Stimulated activated naive B cell treated with anti-CD40 and anti-IgM and Interleukin-4, amounts not matched to agents 10 μg/mL and 1 μg/mL and 100 μg/mL, for 72 hours (primary cell): Measurements from ENCODE around the gene HTR3C.
"Not testable (repeated sequence)": the region's sequence is repeated elsewhere in the genome, so short reads cannot be mapped to it uniquely, and the experiment has no call there.

ENCODE experiments used
- ATAC-seq, 2 donors: fragments of 150-1000 bp; cut with Tn5 transposase; replicated peaks; 2 replicates each; pipeline ENCODE4 v1.10.0; 2021; ENCODE audit warnings: moderate library complexity in 1 of 2
- DNase-seq: peaks from one replicate; pipeline ENCODE4 v3.0.0; 2021
- H3K27ac Mint-ChIP-seq: one replicate; pipeline ENCODE4 v1.8.0; 2022; ENCODE audit warnings: mild to moderate bottlenecking, mixed read lengths
- H3K27me3 Mint-ChIP-seq, 2 donors: one replicate each; pipeline ENCODE4 v1.8.0; 2022; ENCODE audit warnings: mixed read lengths in 2 of 2
- H3K36me3 Mint-ChIP-seq, 2 donors: one replicate each; pipeline ENCODE4 v1.8.0; 2022; ENCODE audit warnings: mixed read lengths in 2 of 2, mild to moderate bottlenecking in 1 of 2
- H3K4me1 Mint-ChIP-seq, 2 donors: one replicate each; pipeline ENCODE4 v1.8.0; 2022; ENCODE audit warnings: mixed read lengths in 2 of 2, mild to moderate bottlenecking in 1 of 2
- H3K4me3 Mint-ChIP-seq, 2 donors: one replicate each; pipeline ENCODE4 v1.8.0; 2022; ENCODE audit warnings: mild to moderate bottlenecking in 2 of 2, mixed read lengths in 2 of 2, moderate library complexity in 1 of 2
- H3K9me3 Mint-ChIP-seq, 2 donors: one replicate each; pipeline ENCODE4 v1.8.0; 2022; ENCODE audit warnings: mixed read lengths in 2 of 2, mild to moderate bottlenecking in 1 of 2

Gene HTR3C

GRCh38 chr3:184017672-184018423 lies 35.0 kb upstream of the HTR3C start, which contains the start of gene ABCC5:
ABCC5 (minus strand) TSS chr3:184017884; CDS start chr3:184014392, 3,492 bp downstream.
- ATAC-seq (peak; percentile 95 to 96), DNase-seq (peak; percentile 80)
- Mint-ChIP-seq H3K9me3 (no peaks in the 10 kb centered on the region), H3K27me3 (peaks cover 14 to 19% of the 10 kb centered on the region in 2 donors), H3K36me3 (peaks cover 3 to 4% of the 10 kb centered on the region in 2 donors), H3K27ac (peak within 1 kb of the TSS; percentile 94), H3K4me1 (peaks cover 7 to 28% of the 10 kb centered on the region in 2 donors), H3K4me3 (peak within 1 kb of the TSS; percentile 98 to 99)

DNA sequence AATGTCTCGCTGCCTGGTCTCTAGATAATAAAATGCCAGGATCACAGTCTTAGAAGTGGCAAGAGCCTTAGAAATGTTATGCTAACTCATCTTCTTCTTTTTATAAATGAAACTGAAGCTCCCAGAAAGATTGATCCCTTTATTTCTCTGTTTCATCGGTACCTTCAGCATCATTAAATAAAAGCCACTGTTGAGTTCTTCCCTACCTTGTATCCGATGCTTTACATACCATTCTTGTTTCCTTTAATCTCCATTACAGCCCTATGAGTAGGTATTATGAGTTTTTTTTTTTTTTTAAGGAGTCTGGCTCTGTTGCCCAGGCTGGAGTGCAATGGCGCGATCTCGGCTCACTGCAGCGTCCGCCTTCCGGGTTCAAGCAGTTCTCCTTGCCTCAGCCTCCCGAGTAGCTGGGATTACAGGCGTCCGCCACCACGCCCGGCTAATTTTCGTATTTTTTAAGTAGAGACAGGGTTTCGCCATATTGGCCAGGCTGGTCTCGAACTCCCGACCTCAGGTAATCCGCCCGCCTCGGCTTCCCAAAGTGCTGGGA lies 34.3 kb upstream of the HTR3C start:
- Mint-ChIP-seq H3K4me3 (peak overlapping the region; percentile 98 to 99), H3K27me3 (peaks cover 18 to 23% of the 10 kb centered on the region in 2 donors), H3K27ac (peak overlapping the region; percentile 94), H3K36me3 (peaks cover 1 to 3% of the 10 kb centered on the region in 2 donors), H3K4me1 (peaks cover 7 to 28% of the 10 kb centered on the region in 2 donors), H3K9me3 (no peaks in the 10 kb centered on the region)
- DNase-seq, result no peak
- ATAC-seq, result no peak

DNA sequence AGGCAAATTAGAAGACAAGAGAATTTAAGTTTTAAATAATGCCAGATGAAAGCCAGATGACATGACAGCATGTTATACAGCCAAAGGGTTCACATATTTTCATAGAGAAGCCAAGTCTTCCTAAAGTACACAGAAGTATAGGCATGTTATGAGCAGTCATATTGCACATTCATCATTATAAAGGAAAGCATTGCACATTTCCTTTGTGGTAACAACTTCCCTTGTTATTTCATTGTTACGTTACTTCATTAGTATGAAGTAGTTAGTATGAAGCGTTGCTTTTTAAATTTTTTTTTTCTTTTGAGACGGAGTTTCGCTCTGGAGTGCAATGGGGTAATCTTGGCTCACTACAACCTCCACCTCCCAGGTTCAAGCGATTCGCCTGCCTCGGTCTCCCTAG lies 30.5 kb upstream of the HTR3C start:
- Mint-ChIP-seq H3K4me1 (peaks cover 0 to 11% of the 10 kb centered on the region in 2 donors), H3K36me3 (peaks cover 0 to 2% of the 10 kb centered on the region in 2 donors), H3K4me3 (no peak overlapping the region), H3K9me3 (no peaks in the 10 kb centered on the region), H3K27me3 (peaks cover 18 to 36% of the 10 kb centered on the region in 2 donors), H3K27ac (no peak overlapping the region)
- ATAC-seq (no peak), DNase-seq (no peak)

GRCh38 chr3:184025256-184025655 lies 27.6 kb upstream of the HTR3C start:
- not testable (repeated sequence) for H3K27ac Mint-ChIP-seq, H3K9me3 Mint-ChIP-seq, H3K36me3 Mint-ChIP-seq, DNase-seq, H3K4me1 Mint-ChIP-seq, H3K4me3 Mint-ChIP-seq, ATAC-seq
- H3K27me3 Mint-ChIP-seq, result peaks cover 14 to 32% of the 10 kb centered on the region in 2 donors

- not testable (repeated sequence) for H3K4me3 Mint-ChIP-seq, H3K9me3 Mint-ChIP-seq, H3K36me3 Mint-ChIP-seq, DNase-seq, H3K4me1 Mint-ChIP-seq, H3K27ac Mint-ChIP-seq, ATAC-seq
- peaks cover under 1 to 16% of the 10 kb centered on the region in 2 donors for H3K27me3 Mint-ChIP-seq
Observed at GRCh38 chr3:184028275-184028890, 24.5 kb upstream of the HTR3C start.

DNA sequence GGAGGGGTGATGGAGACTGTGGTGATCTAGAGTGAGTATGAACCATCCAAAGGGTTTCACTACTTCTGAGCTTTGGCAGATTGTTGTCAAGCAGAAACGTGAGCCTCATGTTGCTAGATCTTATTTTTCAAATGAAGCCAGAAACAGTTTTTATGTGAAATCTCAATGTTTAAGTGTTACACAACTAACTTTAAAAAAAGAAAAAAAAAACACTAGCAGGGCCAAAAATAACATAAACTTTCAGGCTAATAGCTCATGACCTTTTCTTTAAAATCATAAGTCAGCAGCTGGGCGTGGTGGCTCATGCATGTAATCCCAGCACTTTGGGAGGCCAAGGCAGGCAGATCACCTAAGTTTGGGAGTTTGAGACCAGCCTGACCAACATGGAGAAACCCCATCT lies 23.4 kb upstream of the HTR3C start:
- no peaks in the 10 kb centered on the region for H3K4me1 Mint-ChIP-seq
- no peak for ATAC-seq
- no peaks in the 10 kb centered on the region for H3K9me3 Mint-ChIP-seq
- H3K36me3 Mint-ChIP-seq, result no peaks in the 10 kb centered on the region
- no peak overlapping the region for H3K4me3 Mint-ChIP-seq
- peaks cover 3 to 14% of the 10 kb centered on the region in 2 donors for H3K27me3 Mint-ChIP-seq
- no peak for DNase-seq
- no peak overlapping the region for H3K27ac Mint-ChIP-seq

- Mint-ChIP-seq H3K4me1 (no peaks in the 10 kb centered on the region), H3K9me3 (no peaks in the 10 kb centered on the region), H3K27ac (no peak overlapping the region), H3K27me3 (peaks cover 3 to 14% of the 10 kb centered on the region in 2 donors), H3K36me3 (no peaks in the 10 kb centered on the region), H3K4me3 (no peak overlapping the region)
- no peak for DNase-seq
- ATAC-seq, result no peak
Observed at GRCh38 chr3:184030536-184030935, 22.3 kb upstream of the HTR3C start.

DNA sequence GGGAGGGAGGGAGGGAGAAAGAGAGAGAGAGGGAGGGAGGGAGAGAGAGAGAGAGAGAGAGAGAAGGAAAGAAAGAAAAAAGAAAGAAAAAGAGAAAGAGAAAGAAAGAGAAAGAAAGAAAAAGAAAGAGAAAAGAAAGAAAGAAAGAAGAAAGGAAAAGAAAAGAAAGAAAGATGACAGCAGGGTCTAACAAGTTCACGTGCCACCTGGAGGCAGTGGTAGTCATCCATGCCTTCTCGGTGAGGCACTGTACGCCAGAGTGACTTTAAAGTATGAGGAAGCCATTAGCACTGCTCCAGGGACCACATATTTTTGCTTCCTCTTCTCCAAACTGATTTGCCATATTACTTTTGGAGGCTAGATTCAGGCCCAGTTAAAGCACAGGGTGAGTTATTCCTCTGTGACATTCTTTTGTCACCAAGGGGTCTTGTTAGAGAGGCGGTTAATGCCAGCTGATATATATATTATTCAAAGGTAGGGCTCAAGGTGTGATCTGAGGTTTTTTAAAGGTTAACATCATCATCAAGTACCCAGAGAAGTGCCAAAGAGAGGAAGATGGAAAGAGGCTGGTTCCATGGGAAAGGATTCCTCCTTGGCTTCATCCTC lies 21.6 kb upstream of the HTR3C start, which contains the start of gene HTR3D:
TSS of gene HTR3D (plus strand) at position 556 of the 606 bp plus-strand sequence. CDS start at position 556, 0 bp downstream.
- Mint-ChIP-seq H3K9me3 (no peaks in the 10 kb centered on the region), H3K27me3 (peaks cover 3 to 12% of the 10 kb centered on the region in 2 donors), H3K36me3 (no peaks in the 10 kb centered on the region), H3K4me3 (no peak within 1 kb of the TSS), H3K27ac (no peak within 1 kb of the TSS), H3K4me1 (no peaks in the 10 kb centered on the region)
- no peak for ATAC-seq
- no peak for DNase-seq

- Mint-ChIP-seq H3K27ac (no peak overlapping the region), H3K36me3 (no peaks in the 10 kb centered on the region)
Observed at GRCh38 chr3:184037816-184038215, 15.0 kb upstream of the HTR3C start.

GRCh38 chr3:184038307-184038706 lies 14.5 kb upstream of the HTR3C start:
- DNase-seq, ATAC-seq, H3K27me3 Mint-ChIP-seq, H3K4me1 Mint-ChIP-seq, H3K27ac Mint-ChIP-seq, H3K4me3 Mint-ChIP-seq, H3K36me3 Mint-ChIP-seq, H3K9me3 Mint-ChIP-seq: not testable (repeated sequence)

More at GRCh38 chr3:184037816-184038215, 15.0 kb upstream of the HTR3C start:
- H3K4me1 Mint-ChIP-seq, result no peaks in the 10 kb centered on the region
- no peak overlapping the region for H3K4me3 Mint-ChIP-seq
- no peak for ATAC-seq
- no peaks in the 10 kb centered on the region for H3K9me3 Mint-ChIP-seq
- no peak for DNase-seq
- H3K27me3 Mint-ChIP-seq, result peaks cover 3 to 6% of the 10 kb centered on the region in 2 donors

DNA sequence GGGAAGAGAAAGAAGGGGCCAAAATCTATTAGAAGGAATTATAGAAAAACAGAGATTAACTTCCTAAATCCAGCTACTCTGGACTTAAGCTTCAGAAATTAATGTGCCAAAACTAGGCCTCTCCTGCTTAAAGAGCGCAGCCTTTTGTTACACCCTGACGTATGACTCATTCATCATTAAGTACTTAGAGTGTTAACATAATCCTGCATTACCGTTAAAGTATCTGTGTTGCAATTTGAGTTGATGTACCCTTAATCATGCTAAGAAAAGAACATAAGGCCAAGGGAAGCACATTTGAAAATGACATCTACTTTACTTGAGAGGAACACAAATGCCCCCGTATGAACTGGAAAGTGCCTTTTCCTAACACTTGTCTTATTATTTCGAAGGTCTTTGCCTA lies 13.4 kb upstream of the HTR3C start:
- Mint-ChIP-seq H3K27me3 (peaks cover 0 to 11% of the 10 kb centered on the region in 2 donors), H3K4me3 (no peak overlapping the region)

DNA sequence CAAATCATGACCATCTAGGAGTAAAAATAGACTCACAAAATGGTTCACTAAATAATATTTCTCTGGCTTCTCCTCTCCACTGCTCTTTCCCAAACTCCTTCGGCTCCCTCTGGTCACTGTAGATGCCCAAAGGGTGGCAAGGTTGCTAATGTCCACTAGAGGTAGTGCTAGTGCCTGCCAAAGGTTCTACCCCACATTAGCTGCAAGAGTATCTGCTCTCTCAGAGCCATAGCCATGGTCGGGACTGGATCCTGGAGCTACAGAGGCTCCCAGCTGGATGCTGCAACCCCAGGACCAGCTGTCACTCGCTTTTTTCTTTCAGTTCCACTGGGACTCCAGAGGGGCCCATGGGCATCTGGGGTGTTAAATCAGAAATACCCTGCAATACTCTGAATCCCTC lies 12.8 kb upstream of the HTR3C start:
- Mint-ChIP-seq H3K36me3 (peaks cover 0 to 2% of the 10 kb centered on the region in 2 donors), H3K9me3 (no peaks in the 10 kb centered on the region), H3K27ac (no peak overlapping the region), H3K27me3 (peaks cover 4 to 15% of the 10 kb centered on the region in 2 donors), H3K4me3 (no peak overlapping the region), H3K4me1 (no peaks in the 10 kb centered on the region)
- ATAC-seq (no peak), DNase-seq (no peak)

More for the DNA sequence above, 13.4 kb upstream of the HTR3C start:
- no peaks in the 10 kb centered on the region for H3K36me3 Mint-ChIP-seq
- DNase-seq (no peak), ATAC-seq (no peak)
- no peak overlapping the region for H3K27ac Mint-ChIP-seq
- no peaks in the 10 kb centered on the region for H3K9me3 Mint-ChIP-seq
- H3K4me1 Mint-ChIP-seq, result no peaks in the 10 kb centered on the region

GRCh38 chr3:184042617-184043016 lies 10.2 kb upstream of the HTR3C start:
- Mint-ChIP-seq H3K36me3 (peaks cover 0 to 2% of the 10 kb centered on the region in 2 donors), H3K27me3 (peaks cover 4 to 16% of the 10 kb centered on the region in 2 donors), H3K4me3 (no peak overlapping the region), H3K27ac (no peak overlapping the region), H3K9me3 (no peaks in the 10 kb centered on the region), H3K4me1 (no peaks in the 10 kb centered on the region)
- ATAC-seq, result no peak
- no peak for DNase-seq

DNA sequence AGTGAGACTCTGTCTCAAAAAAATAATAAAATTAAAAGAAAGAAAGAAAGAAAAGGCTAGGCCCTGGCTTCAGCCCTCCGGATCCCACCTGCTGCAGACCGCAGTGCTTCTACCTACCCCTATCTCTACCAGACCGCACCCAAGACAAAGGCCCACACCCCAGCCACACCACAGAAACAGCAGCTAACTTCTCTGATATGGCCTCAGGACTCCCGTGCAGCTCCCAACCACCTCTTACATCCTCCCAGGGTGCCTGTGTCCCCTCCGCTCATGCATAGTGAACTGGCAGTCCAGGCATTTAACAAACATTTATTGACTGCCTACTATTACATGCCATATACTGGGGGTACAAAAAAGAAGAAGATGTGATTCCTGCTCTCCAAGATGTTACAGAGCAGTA lies 6.9 kb upstream of the HTR3C start:
- ATAC-seq (no peak), DNase-seq (no peak)
- Mint-ChIP-seq H3K4me1 (peaks cover 0 to 1% of the 10 kb centered on the region in 2 donors), H3K4me3 (no peak overlapping the region), H3K36me3 (peaks cover 0 to 2% of the 10 kb centered on the region in 2 donors), H3K27me3 (peaks cover 8 to 17% of the 10 kb centered on the region in 2 donors), H3K27ac (no peak overlapping the region), H3K9me3 (no peaks in the 10 kb centered on the region)
